HUES6 (cell line): ENCODE measurements around the gene FKTN.

Experiments used
- H3K27ac ChIP-seq: 2 replicates; pipeline ENCODE4 v1.7.0; 2013; ENCODE audit warnings: low read depth, mild to moderate bottlenecking, low read length, inconsistent platforms
- H3K27me3 ChIP-seq: 2 replicates; pipeline ENCODE4 v1.6.1; 2013; ENCODE audit warnings: low read length; ENCODE audit not compliant: control insufficient read depth, insufficient read depth
- H3K36me3 ChIP-seq: 2 replicates; pipeline ENCODE4 v1.6.1; 2013; ENCODE audit warnings: low read length; ENCODE audit not compliant: control insufficient read depth, insufficient read depth
- H3K4me1 ChIP-seq: 2 replicates; pipeline ENCODE4 v1.6.1; 2013; ENCODE audit warnings: low read length; ENCODE audit not compliant: control insufficient read depth, insufficient read depth
- H3K4me3 ChIP-seq: 2 replicates; pipeline ENCODE4 v1.5.1; 2013; ENCODE audit warnings: low read depth, low read length
- H3K9ac ChIP-seq: one replicate; pipeline ENCODE4 v1.6.1; 2013; ENCODE audit warnings: mild to moderate bottlenecking, low read length
- H3K9me3 ChIP-seq: 2 replicates; pipeline ENCODE4 v1.6.1; 2013; ENCODE audit warnings: low read depth, low read length; ENCODE audit not compliant: control insufficient read depth, insufficient read depth

The FKTN gene

GRCh38 chr9:105678781-105679180 is 120.8 kb downstream of the FKTN start:
- H3K9ac ChIP-seq = no peak overlapping the region
- H3K27me3 ChIP-seq = no peaks in the 10 kb centered on the region
- peaks cover 6% of the 10 kb centered on the region; the same call in 1 of the 2 replicates for H3K4me1 ChIP-seq
- no peaks in the 10 kb centered on the region for H3K36me3 ChIP-seq
- no peak overlapping the region for H3K27ac ChIP-seq
- H3K4me3 ChIP-seq = no peak overlapping the region
- H3K9me3 ChIP-seq = no peaks in the 10 kb centered on the region

GRCh38 chr9:105679257-105680022 is 121.5 kb downstream of the FKTN start:
- Histone ChIP-seq H3K36me3 (no peaks in the 10 kb centered on the region), H3K9ac (no peak overlapping the region), H3K4me3 (no peak overlapping the region), H3K4me1 (peaks cover 6% of the 10 kb centered on the region; the same call in 1 of the 2 replicates), H3K27ac (no peak overlapping the region), H3K9me3 (no peaks in the 10 kb centered on the region), H3K27me3 (no peaks in the 10 kb centered on the region)

- Histone ChIP-seq H3K27ac (no peak overlapping the region), H3K27me3 (no peaks in the 10 kb centered on the region), H3K4me1 (peaks cover 6% of the 10 kb centered on the region; the same call in 1 of the 2 replicates), H3K9ac (no peak overlapping the region), H3K9me3 (no peaks in the 10 kb centered on the region), H3K4me3 (no peak overlapping the region), H3K36me3 (no peaks in the 10 kb centered on the region)
Measured at GRCh38 chr9:105681313-105681712, 123.4 kb downstream of the FKTN start.

GRCh38 chr9:105681724-105682123 is 123.8 kb downstream of the FKTN start:
- Histone ChIP-seq H3K9ac (no peak overlapping the region), H3K9me3 (no peaks in the 10 kb centered on the region), H3K36me3 (no peaks in the 10 kb centered on the region), H3K27ac (no peak overlapping the region), H3K4me3 (no peak overlapping the region), H3K4me1 (peaks cover 6% of the 10 kb centered on the region; the same call in 1 of the 2 replicates), H3K27me3 (no peaks in the 10 kb centered on the region)

GRCh38 chr9:105683688-105684275 is 125.9 kb downstream of the FKTN start:
- Histone ChIP-seq H3K4me3 (no peak overlapping the region), H3K27me3 (no peaks in the 10 kb centered on the region), H3K9ac (no peak overlapping the region), H3K4me1 (no peaks in the 10 kb centered on the region), H3K27ac (no peak overlapping the region), H3K36me3 (no peaks in the 10 kb centered on the region), H3K9me3 (no peaks in the 10 kb centered on the region)

GRCh38 chr9:105686936-105687335 is 129.0 kb downstream of the FKTN start:
- Histone ChIP-seq H3K27ac (no peak overlapping the region), H3K4me3 (no peak overlapping the region), H3K36me3 (no peaks in the 10 kb centered on the region), H3K9ac (no peak overlapping the region), H3K4me1 (no peaks in the 10 kb centered on the region), H3K9me3 (no peaks in the 10 kb centered on the region), H3K27me3 (peaks cover 7% of the 10 kb centered on the region)
